Mammary microvascular endothelial cell (primary cell): Measurements from ENCODE around the gene GALNT4. TPM values are rescaled to one million over a fixed set of nuclear protein-coding genes. Genes with fewer than 3 reads are reported as not detected.

ENCODE experiments used
- total RNA-seq: library from RNA; depleted of rRNA; stranded (reverse); fragments of >200 nt; gene quantifications from 2 replicates; pipeline ENCODE4 v1.2.3, GENCODE V29; 2015

GALNT4 gene
- 9.3 and 11.1 TPM in 2 replicates for total RNA-seq

GRCh38 chr12:89524541-89525304 is at the start of gene GALNT4:
Gene GALNT4 (minus strand): TSS chr12:89524796. CDS start chr12:89524549, 247 bp downstream.

GRCh38 chr12:89525824-89526770 is 1.5 kb upstream of the GALNT4 start, which contains the start of gene POC1B:
Gene POC1B (minus strand): TSS chr12:89526047. CDS start chr12:89525895, 152 bp downstream.

Other genes with a start within 250 kb of the GALNT4 start
- 98.1 and 105 TPM in 2 replicates for gene DUSP6, start 172.3 kb downstream of the GALNT4 start, total RNA-seq
- gene POC1B, start 1.3 kb upstream of the GALNT4 start, total RNA-seq = 11.2 and 13.5 TPM in 2 replicates
- 12.7 and 16.6 TPM in 2 replicates for gene ATP2B1, start 184.0 kb upstream of the GALNT4 start, total RNA-seq